T-helper 2 cell (primary cell): ENCODE measurements around the gene SACS.
"Not testable (repeated sequence)": the region's sequence is repeated elsewhere in the genome, so short reads cannot be mapped to it uniquely, and the experiment has no call there.

Experiments used
- DNase-seq, 5 experiments: peaks; one replicate each; pipeline versions ENCODE4 v3.0.0 to v3.0.0-alpha.2; 2012 to 2022

Gene SACS

DNA sequence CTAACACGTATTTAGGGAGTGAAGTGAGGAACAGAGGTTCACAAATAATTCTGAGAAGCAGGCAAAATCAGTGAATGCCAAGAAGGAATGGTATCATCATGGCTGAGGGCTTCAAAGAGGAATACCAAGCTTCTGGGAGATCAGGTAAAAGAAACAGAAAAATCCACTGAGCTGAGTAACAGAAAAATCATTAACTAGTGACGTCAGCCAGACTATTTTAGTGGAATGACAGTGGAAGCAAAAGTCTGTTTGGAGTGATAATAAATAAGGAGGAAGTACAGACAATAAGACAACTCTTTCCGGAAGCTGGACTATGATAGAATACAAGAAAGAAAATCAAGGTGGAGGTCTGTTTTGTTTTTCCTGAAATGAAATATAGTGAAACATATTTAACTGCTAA is 83.5 kb downstream of the SACS start:
- DNase-seq: no peak

DNA sequence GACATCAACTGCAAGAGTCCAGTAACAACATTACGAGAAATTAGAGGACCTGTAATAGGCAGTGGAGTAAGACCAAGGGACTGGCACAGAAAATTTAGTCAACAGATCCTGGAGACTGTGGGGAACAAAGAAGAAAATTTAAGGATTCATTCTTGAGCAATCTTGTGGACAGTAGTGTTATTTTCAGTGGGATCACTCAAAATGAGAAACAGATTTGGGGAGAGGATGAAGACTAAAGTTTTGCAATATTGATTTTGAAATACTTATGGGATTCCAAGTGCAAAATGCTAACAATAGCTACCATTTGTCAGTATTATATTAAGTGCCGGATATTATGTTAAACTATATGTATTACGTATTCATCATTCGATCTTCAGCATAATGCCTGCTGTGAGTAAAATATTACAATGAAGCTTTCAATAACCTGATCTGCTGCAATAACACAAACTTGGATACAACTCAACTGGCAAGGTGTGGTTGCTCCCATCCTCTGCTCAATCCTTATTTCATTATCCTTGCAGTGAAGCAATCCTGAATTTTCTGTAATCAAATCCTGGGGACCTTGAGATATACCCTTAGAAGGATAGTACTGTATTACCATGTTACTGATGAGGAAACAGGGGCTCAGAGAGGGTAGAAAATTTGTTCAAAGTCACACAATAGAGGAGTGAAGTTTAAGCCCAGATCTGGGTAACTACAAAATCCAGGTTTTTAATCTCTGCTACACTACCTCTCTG is 84.2 kb downstream of the SACS start:
- no peak for DNase-seq

DNA sequence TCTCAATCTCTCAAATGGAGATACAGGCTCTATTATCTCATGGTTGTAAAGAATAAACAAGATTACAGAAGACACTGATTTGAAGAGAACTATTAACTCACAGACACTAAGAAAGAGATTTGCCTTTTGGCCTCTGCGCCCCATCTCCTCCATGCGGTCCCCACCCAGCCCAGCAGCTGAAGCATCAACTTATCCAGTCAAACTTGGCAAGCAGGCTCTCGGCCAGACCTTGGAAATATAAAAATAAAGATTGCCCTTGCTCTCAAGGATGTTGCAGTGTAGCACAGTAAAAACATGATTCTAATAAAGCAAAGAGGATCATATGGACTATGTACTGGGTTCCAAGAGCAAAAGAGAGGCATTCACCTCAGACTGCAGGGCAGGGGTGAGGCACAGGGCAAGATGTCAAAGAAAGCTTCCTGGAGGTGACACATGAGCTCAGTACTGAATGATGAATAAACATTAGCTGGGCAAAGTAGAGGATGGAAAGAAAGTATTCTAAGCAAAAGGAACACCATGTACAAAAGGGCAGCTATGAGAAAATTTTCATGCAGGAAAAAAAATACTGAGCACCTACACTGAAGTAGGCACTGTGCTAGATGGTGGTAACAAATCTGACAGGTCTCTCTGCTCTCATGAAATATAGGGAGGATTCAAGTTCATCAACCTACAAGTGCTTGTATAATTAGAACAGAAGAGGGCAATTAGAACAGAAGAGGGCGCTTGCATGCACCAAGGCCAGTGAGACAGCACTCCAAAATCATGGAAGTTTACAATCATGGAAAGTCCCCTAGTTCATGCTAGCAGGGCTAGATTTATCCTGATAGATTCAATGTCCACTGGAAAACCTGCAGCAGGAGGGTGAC is 85.0 kb downstream of the SACS start:
- DNase-seq: no peak

DNA sequence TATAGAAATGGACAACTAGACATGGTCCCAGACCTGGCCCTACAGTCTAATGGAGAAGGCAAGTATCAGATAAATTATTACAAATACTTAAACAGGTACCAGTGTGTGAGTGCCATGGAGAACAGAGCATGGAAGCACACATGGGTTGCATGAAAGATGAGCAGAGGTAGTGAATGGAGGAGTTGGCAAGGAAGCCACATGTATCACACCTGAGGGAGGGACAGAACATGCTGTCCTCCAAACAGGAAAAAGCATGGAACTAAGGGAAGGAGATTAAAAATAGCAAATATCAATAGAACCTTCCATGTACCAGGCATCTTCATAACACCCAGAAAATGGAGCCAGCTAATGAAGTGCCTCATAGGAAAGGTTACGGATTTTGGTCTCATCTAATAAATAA is 85.9 kb downstream of the SACS start:
- DNase-seq: no peak

DNA sequence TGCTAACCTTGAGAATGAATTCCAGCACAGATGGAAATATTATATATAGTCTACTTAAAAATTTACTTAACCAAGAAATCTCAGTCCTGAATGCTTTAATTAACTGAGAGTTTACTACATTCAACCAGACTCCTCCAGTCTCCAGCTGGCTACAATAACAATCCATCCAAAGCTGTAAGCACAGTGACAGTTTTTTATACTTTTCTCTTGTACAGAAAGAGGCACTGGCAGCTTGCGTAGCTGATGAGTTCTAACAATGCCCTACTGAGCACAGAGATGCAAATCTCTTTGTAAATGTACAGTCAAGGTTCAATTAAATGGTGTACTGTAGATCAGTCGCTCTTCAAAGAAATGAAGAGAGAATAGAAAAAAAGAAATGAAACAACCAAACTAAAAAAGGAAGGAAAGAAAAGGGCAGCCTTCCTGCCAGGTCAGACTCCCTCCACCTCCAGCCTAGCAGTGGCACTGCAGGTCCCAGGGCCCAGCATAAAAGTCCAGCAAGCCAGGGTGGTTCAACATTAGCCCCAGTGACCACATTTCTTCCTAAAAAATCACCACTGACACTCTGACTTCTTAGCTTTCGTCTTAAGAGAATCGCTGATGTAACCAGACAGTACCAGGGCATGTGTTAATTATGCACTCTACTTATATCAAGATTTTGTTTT is 88.4 kb downstream of the SACS start:
- no peak for DNase-seq

DNA sequence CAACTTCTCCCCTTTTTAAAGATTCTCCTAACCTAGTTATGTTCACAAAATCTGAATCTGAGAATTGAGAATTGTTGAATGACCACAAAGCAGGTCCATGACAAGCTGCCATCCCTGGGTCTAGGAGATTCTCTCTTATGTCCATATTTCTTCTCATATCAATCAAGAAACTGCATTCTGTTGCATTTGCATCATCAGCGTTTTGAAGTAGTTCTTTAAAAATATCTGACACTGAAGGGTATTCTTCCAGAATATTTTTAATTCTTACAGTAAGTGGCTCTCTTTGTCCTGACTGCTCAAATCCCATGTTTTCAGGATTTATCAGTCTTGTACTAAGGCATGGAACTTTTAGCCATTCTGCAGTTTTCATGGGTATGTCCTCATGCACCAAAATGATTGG is 94.3 kb downstream of the SACS start:
- DNase-seq: no peak

DNA sequence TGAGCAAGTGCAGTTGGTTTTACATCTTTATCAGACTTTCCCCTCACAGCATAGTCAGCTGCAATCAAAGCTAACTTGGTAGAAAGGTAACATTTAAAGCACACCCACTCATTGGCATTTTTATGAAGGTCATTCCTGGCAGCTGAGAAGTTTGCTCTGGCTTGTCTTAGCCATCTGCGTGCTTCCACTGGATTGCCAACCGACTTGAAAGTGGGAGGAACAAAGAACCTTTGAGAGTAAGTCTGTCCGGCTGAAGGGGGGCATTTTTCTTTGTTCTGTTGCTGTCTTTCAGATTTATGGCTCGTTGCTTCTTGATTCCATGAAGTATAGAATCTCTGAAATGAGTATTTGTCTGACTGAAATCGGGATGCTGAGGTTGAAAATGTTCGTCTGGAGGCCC is 103.1 kb downstream of the SACS start:
- DNase-seq: no peak

DNA sequence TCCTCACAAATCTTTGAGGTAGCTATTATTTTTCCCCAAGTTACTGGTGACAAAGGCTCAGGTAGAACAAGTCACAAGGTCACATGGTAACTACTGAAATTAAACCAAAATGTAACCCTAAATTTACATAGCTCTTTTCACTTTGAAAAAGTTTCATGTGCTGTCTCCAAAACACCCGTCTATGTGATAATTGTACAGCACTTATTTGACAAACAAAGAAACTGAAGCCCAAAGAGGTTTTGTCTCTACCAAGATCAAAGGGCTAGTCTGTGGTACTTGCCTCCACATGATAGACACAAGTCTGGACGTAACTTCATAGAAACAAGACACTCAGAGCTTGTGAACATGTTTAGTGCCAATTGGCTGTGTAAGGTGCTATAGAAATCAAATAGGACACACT is 108.3 kb downstream of the SACS start:
- DNase-seq: no peak

DNA sequence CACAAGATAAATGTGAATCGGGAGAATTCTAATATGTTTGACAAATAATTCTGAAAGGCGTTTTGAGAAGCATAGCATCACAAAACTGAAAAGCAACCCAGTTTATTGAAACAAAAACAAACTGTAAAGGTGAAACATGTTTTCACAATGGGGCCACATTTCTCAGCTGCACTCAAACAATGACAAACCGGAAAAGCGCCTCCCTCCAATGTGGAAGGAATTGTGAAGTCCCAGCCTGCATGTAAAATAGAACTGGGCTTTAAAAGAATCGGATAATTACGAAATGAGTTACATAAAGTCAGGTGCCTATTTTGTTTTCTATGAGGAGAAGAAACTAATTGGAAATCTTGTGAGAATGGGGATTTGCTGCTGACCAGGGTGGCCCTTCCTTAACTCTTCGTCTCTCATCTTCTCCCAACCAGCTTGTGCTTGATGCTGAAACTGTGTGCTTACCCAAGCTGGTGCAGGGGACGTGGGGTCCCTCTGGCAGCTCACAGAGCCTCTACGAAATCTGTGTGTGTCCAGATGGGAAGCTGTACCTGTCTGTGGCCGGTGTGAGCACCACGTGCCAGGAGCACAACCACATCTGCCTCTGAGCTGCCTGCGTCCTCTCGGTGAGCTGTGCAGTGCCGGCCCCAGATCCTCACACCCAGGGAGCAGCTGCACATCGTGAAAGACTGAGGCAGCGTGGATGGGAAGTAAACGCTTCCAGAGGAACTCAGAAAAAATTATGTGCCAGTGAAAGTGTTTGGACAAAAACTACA is 109.4 kb downstream of the SACS start:
- DNase-seq: no peak

DNA sequence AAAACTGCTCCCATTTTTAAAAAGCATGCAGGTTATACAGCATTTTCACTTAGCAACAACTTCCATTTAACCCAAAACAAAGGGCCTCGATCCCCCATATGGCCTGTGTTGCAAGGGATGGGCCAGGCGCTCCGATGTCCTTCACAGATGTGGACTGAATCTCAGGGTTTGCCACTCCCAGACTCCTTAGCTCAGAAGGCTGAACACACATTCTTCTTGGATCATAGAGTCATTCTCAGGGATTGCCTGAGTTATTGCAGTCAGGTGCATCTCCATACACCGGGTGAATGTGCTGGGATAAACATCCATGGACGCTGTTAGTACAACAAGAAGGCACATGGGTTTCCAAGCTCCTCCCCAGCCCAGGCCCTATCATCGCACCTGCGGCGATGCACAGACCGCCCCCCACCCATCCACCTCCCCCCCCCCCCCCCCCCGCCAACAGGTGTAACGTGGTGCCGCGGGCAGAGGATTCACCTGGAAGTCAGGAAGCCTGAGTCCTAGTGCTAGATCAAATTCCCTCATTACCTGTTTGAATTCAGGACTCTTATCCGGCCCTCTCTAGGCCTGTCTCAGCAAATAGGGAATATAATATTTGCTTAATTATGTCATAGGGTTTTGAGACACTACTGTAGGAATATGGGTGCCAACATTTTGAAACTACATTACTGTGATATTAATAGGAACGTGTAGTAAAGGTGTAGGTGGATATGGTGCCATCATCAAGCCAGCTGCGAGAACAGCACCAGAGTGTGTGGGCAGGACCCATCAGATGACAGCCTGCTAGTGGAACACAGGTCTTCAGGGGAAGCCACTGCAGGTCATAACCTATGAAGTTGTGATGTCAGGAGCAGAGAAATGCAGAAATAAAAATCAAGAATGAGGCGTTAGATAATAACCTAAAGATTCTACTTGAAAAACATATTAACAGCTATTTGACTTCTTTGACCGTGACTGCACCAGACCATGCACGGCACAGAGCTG is 110.9 kb downstream of the SACS start:
- DNase-seq: no peak

DNA sequence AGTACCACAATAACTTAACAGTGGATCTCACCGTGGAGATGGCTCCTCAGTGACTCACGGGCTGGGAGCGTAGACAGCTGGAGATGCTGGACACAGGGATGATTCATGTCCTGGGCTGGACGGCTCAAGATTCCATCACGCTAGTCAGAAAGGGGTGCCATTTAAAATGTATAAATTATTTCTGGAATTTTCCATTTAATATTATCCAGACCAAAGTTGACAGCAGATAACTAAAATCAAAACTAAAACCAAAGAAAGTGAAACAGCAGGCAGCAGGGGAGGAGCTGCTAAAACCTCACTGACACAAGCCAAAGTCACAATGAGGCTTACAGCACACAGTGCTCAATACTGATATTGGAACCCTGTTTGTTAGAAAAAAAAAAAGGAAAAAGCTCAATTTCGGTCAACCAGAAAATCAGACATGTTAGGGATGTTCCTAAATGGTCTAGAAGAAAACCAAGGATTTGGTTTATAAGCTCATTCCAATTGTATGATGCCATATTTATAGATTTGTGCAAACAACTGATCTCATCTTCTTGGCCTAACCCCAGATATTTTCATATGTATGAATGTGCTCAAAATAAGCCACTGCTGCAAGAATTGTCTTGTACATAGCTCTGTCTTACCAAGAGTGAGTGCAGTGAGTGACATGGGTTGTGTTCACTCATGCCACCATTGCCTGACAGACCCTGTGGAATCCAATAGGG is 111.8 kb downstream of the SACS start:
- peak in 2 of 5 experiments; percentile 7 to 73 for DNase-seq

DNA sequence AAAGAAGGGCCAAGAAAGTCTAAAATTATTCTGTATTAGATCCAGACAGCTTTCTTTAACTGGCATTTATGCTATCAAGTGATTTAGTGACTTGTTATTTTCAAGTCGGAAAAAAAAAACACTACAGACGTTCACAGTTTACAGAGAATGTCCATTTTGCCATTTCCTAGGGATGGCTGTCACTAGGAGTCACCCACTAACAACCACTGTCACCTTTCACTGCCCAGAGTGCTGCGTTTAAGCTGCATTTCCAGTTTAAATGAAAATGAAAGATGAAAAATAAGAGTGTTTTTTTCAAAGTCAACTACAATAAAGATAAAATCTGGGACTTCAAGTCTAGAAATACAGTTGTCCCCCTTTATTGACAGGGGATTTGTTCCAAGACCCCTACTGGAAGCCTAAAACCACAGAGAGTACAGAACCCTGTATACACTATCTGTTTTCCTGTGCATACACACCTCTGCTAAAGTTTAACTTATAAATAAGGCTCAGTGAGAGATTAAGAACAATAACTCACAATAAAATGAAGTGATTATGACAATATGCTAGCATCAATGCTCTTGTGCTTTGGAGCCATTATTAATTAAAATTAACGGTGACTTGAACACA is 112.5 kb downstream of the SACS start:
- DNase-seq: no peak

DNA sequence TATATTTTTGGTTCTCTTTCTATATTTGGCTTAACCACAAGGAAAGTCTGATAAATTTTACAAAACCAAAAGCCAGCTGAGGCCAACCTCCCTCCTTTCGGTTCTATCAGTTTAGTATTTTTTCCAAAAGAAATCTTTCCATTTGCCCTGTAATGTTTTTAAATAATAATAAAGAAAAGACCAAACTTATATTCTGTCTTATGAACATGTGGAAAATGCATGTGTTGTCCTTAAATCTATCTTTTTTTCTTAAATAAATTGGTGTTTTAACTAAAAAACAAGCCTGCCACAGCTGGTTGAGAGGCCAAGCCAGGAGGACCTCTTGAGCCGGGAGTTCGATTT is 113.6 kb downstream of the SACS start:
- DNase-seq: no peak

DNA sequence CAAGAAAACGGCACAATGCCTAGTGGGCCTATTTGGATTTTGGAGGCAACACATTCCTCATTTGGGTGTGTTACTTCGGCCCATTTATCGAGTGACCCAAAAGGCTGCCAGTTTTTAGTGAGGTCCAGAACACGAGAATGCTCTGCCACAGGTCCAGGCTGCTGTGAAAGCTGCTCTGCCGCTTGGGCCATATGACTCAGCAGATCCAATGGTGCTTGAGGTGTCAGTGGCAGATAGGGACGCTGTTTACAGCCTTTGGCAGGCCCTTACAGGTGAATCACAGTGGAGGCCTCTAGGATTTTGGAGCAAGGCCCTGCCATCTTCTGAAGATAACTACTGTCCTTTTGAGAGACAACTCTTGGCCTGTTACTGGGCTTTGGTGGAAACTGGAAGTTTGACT is 118.7 kb downstream of the SACS start:
- DNase-seq: not testable (repeated sequence)

DNA sequence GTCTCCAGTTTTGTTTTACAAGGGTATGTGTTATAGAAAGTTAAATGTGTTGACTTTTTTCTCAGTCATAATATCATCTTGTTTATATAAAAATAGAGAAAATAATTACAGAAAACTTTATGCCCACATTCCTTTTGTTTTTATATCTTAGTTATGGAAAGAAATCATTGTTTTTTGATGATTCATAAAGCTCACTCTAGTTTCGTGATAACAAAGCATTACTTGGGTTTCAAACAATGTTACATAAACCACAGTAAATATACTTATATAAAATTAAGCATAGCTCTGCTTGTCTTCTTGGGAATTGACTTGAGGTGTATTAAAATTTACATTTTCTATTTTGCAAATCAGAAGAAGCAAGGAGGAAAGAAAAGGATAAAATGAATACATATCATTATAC is 140.9 kb downstream of the SACS start:
- DNase-seq: no peak

DNA sequence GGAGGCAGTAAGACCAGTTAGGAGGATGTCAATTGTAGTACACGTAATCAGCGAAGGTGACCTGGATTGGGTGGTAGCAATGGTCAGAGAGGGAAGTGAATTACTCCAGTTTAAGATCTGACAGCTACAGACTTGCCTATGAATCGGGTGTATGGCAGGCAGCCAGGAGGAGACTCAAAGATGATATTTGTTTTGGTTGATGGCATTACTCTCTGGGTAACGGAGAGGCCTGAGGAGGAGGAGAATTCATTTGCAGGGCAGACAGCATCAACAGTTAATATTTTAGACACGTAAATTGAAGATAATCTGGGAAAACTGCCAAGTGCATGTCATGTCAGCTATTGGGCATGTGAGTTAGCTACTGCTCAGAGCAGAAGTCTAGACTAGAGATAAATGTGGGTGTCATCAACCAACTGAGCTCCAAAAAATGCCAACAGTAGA is 143.6 kb downstream of the SACS start:
- no peak for DNase-seq

DNA sequence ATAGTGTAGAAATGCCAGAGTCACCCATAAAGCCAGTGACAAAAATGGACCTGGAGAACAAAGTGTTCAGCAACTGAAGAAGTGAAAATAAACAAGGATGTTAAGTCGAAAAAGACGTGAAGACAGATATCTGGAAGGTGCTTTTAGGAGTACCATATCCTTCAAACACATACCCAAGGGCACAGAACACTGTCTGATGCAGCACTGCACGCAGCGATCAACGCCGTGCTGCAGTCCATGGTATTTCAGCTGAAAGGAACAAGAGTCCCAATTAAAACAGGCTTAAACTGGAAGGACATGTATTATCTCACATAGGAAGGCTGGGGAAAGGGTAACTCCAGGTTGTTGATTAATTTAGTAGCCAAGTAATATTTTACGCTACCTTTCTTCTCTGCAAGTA is 144.5 kb downstream of the SACS start:
- no peak for DNase-seq

DNA sequence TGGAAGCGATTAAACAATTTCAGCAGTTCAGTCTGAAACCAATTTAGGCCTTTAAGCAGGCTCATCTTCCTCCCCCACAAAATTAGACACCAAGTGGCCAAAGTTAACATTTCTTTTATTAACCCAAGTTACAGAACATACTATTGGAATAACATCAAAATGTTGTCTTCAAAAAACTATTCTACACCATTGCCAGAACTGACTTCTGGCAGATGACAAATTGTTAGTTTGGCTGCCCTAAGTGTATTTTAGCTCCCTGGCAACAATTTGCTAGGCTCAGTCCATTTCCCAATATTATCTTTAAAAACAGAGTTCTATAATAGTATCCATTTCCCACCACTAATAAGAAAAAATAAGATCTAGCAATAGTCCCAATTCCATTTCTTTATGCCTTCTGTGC is 144.9 kb downstream of the SACS start:
- no peak for DNase-seq

DNA sequence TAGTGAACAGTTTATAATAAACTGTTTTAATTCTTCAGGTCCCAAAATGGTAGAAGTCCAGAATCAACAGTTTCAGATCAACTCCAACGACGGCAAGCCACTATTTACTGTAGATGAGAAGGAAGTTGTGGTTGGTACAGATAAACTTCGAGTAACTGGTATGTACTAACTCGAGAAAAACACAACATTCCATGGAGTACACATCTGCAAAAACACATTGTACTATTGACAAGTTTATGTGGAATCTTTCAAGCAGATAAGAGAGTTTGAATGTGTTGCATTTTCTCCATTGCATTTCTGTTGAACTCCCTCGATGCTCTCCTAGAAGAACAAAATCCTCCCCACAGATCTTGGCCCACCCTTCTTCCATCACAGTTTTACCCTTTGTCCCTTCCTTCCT is 154.2 kb downstream of the SACS start:
- DNase-seq: no peak
